ENCODE measurements around the gene RFK. TPM values are rescaled to one million over a fixed set of nuclear protein-coding genes. Genes with fewer than 3 reads are reported as not detected.
A peak's percentile ranks its signal among the peaks of the same experiment; 100 is the strongest.

RFK gene
- total RNA-seq, 1 experiment from 2014 or later, result 33.2 TPM

DNA sequence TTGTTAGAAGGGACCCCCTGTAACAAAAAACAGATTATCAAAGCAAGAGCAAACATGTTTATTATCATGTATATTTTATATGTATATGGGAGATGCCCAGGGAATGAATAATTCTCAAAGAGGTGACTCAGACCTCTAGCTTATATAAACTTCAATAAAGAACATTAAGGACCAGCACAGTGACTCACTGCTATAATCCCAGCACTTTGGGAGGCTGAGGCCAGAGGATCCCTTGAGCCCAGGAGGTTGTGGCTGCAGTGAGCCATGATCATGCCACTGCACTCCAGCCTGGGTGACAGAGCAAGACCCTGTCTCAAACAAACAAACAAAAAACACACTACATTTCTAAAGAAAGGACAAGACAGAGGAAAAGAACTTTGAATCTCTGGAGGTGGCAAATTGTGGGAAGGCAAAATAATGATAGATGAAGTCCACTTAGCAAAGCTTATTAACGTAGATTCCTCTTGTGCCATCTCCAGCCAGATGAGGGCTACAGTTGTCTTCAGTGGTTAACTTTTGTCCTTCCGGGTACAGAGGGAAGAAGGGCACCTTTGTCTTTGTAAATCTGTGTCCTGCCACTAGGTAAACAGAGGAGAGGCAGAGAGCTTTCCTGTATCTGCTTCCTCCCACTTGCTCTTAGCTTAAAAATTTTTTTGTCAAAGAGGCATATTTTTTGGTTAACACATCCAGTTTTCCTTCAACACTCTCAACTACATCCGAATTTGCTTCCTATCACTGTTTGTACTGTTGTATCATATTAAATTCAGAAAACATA, 7.5 kb upstream of the RFK start:
- CTCF ChIA-PET, result interaction anchor here (0.6 kb wide), 1 partner anchor 113 kb away, joined by 3 read pairs; no protein-coding TSS in a partner anchor
- POLR2A ChIA-PET, result no interaction called here
- ATAC-seq, result peak; percentile 58; the same call in 1 of the 2 replicates
- Histone ChIP-seq H3K4me3 (ENCODE audit: low read depth in 2 of 2, low read length in 2 of 2) (no peak overlapping the region), H3K4me1 (ENCODE audit: control insufficient read depth, insufficient read depth, low read length) (no peaks in the 10 kb centered on the region), H3K27ac (ENCODE audit: low read length) (no peak overlapping the region), H3K36me3 (ENCODE audit: control insufficient read depth, insufficient read depth, low read length) (no peaks in the 10 kb centered on the region), H3K9me3 (ENCODE audit: control insufficient read depth, insufficient read depth, low read depth, low read length) (no peaks in the 10 kb centered on the region), H3K27me3 (ENCODE audit: control insufficient read depth, insufficient read depth, low read length) (no peaks in the 10 kb centered on the region)
- BruUV-seq (replicated peaks), result no TSS peak
- no peak for DNase-seq (ENCODE audit: low read depth, low spot score)
- intact Hi-C loops (cut with micrococcal nuclease; ENCODE audit: unreplicated experiment) (no loop called here), in situ Hi-C loops (cut with HindIII; ENCODE audit: low pct_unique_long_range_greater_than_20kb, low sequenced_read_pairs) (no loop called here)
- TF ChIP-seq SIN3A (IDR thresholded peaks at IDR 0.05; ENCODE audit: borderline replicate concordance, insufficient read depth, low read depth, low read length), result no peak
- TF ChIP-seq, protein P1, sequence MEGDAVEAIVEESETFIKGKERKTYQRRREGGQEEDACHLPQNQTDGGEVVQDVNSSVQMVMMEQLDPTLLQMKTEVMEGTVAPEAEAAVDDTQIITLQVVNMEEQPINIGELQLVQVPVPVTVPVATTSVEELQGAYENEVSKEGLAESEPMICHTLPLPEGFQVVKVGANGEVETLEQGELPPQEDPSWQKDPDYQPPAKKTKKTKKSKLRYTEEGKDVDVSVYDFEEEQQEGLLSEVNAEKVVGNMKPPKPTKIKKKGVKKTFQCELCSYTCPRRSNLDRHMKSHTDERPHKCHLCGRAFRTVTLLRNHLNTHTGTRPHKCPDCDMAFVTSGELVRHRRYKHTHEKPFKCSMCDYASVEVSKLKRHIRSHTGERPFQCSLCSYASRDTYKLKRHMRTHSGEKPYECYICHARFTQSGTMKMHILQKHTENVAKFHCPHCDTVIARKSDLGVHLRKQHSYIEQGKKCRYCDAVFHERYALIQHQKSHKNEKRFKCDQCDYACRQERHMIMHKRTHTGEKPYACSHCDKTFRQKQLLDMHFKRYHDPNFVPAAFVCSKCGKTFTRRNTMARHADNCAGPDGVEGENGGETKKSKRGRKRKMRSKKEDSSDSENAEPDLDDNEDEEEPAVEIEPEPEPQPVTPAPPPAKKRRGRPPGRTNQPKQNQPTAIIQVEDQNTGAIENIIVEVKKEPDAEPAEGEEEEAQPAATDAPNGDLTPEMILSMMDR (IDR thresholded peaks at IDR 0.05), result no peak
- TF ChIP-seq REST (IDR thresholded peaks at IDR 0.05; ENCODE audit: insufficient read depth in 1 of 2, low read depth in 2 of 2, low read length in 1 of 2), result no peak
- no peak for TF ChIP-seq POLR2AphosphoS5 (IDR thresholded peaks at IDR 0.05; ENCODE audit: low read depth, low read length)
- TF ChIP-seq TCF7L2 (IDR thresholded peaks at IDR 0.05; ENCODE audit: low read depth, low read length), result no peak

- no peak overlapping the region for H3K4me3 ChIP-seq (ENCODE audit: low read depth in 2 of 2, low read length in 2 of 2)
- no peaks in the 10 kb centered on the region for H3K36me3 ChIP-seq (ENCODE audit: control insufficient read depth, insufficient read depth, low read length)
- no peaks in the 10 kb centered on the region for H3K27me3 ChIP-seq (ENCODE audit: control insufficient read depth, insufficient read depth, low read length)
- in situ Hi-C loops (cut with HindIII; ENCODE audit: low pct_unique_long_range_greater_than_20kb, low sequenced_read_pairs) (no loop called here), intact Hi-C loops (cut with micrococcal nuclease; ENCODE audit: unreplicated experiment) (no loop called here)
- H3K27ac ChIP-seq (ENCODE audit: low read length), result no peak overlapping the region
- no peak for DNase-seq (ENCODE audit: low read depth, low spot score)
- no peaks in the 10 kb centered on the region for H3K4me1 ChIP-seq (ENCODE audit: control insufficient read depth, insufficient read depth, low read length)
- no peak for ATAC-seq
- no peak for TF ChIP-seq REST (IDR thresholded peaks at IDR 0.05; ENCODE audit: insufficient read depth in 1 of 2, low read depth in 2 of 2, low read length in 1 of 2)
- no peak for TF ChIP-seq SIN3A (IDR thresholded peaks at IDR 0.05; ENCODE audit: borderline replicate concordance, insufficient read depth, low read depth, low read length)
- TF ChIP-seq POLR2AphosphoS5 (IDR thresholded peaks at IDR 0.05; ENCODE audit: low read depth, low read length), result no peak
- TF ChIP-seq TCF7L2 (IDR thresholded peaks at IDR 0.05; ENCODE audit: low read depth, low read length), result no peak
- TF ChIP-seq, protein P1 (IDR thresholded peaks at IDR 0.05), result no peak
- H3K9me3 ChIP-seq (ENCODE audit: control insufficient read depth, insufficient read depth, low read depth, low read length), result no peaks in the 10 kb centered on the region
- ChIA-PET POLR2A (interaction anchor here (0.5 kb wide), 1 partner anchor 1641 kb away, joined by 9 read pairs; no protein-coding TSS in a partner anchor), CTCF (no interaction called here)
- BruUV-seq (replicated peaks), result no TSS peak
These were observed 7.0 kb upstream of the RFK start for GRCh38 chr9:76401176-76401575.
